ENCODE data around the gene SLIT3.

- TF ChIP-seq POLR2A (IDR thresholded peaks at IDR 0.05; ENCODE audit: low read length), result no peak
- no peak for TF ChIP-seq GATA1 (IDR thresholded peaks at IDR 0.05; ENCODE audit: low read depth, low read length)
Observed at GRCh38 chr5:169298193-169298592, 2.7 kb downstream of the SLIT3 start.

Data from erythroblast (primary cell).